GM12878 (cell line): ENCODE results near the gene AKAP5. TPM values are rescaled to one million over a fixed set of nuclear protein-coding genes. Genes with fewer than 3 reads are reported as not detected.

Source experiments
- ATAC-seq: fragments of 200-7000 bp; cut with Tn5 transposase; 3 replicates; pipeline ENCODE4 v1.9.1; 2020; ENCODE audit warnings: mild to moderate bottlenecking, moderate library complexity
- BruUV-seq: library from RNA; stranded (reverse); fragments of 400-500 nt; replicated peaks from 2 replicates; lab custom pipeline; 2021; lab: Mats Ljungman, UMichigan
- CTCF ChIA-PET: fragments of 300-600 bp; sonication (Branson Sonifier 250); formaldehyde crosslinking; extraction: SDS; loops from one replicate; lab custom pipeline; 2021; ENCODE audit warnings: inconsistent platforms; lab: Yijun Ruan, JAX
- POLR2A ChIA-PET: fragments of 350-600 bp; formaldehyde crosslinking; extraction: SDS; loops from one replicate; lab custom pipeline; 2021; ENCODE audit warnings: inconsistent platforms; lab: Charles Lee
- RAD21 ChIA-PET: fragments of 300-600 bp; sonication (Branson Sonifier 250); formaldehyde crosslinking; loops from one replicate; lab custom pipeline; 2023; ENCODE audit warnings: antibody characterized with exemption; ENCODE audit not compliant: unreplicated experiment; lab: Charles Lee
- SMC1A ChIA-PET: fragments of 300-600 bp; sonication (Branson Sonifier 250); formaldehyde crosslinking; loops from one replicate; lab custom pipeline; 2023; ENCODE audit not compliant: unreplicated experiment, uncharacterized antibody; lab: Charles Lee
- DNase-seq: peaks from one replicate; pipeline ENCODE4 v3.0.0-alpha.2; 2011; ENCODE audit warnings: low read depth, low spot score
- FAIRE-seq: peaks from 3 replicates; lab custom pipeline; 2011; peaks lifted over from hg19 to GRCh38; lab: Jason Lieb, UNC
- H2AFZ ChIP-seq: 2 replicates; pipeline ENCODE4 v1.6.0; 2011; ENCODE audit warnings: low read depth, low read length, control low read depth; ENCODE audit not compliant: control insufficient read depth
- H3K27ac ChIP-seq: 2 replicates; pipeline ENCODE4 v1.5.1; 2011; ENCODE audit warnings: control low read depth; ENCODE audit not compliant: control insufficient read depth, insufficient read depth
- H3K27me3 ChIP-seq, 2 experiments: replicated peaks in 1 of 2; 2 replicates each; pipeline versions ENCODE4 v1.6.0 to v1.6.1; 2011; ENCODE audit warnings: low read length in 1 of 2; ENCODE audit not compliant: control insufficient read depth in 2 of 2, insufficient read depth in 2 of 2
- H3K36me3 ChIP-seq, 2 experiments: 2 replicates each; pipeline ENCODE4 v1.5.1; 2011; ENCODE audit warnings: low read length in 1 of 2; ENCODE audit not compliant: control insufficient read depth in 2 of 2, insufficient read depth in 2 of 2
- H3K4me1 ChIP-seq: 2 replicates; pipeline ENCODE4 v1.6.1; 2011; ENCODE audit warnings: mild to moderate bottlenecking, low read length, moderate library complexity, mixed read lengths; ENCODE audit not compliant: control insufficient read depth, insufficient read depth
- H3K4me2 ChIP-seq: 2 replicates; pipeline ENCODE4 v1.6.0; 2011; ENCODE audit warnings: control low read depth; ENCODE audit not compliant: control insufficient read depth, insufficient read depth
- H3K4me3 ChIP-seq: fragments of 200-600 bp; sonication (generic); 2 replicates; pipeline ENCODE4 v1.5.1; 2016
- H3K79me2 ChIP-seq: 2 replicates; pipeline ENCODE4 v1.6.0; 2011; ENCODE audit warnings: low read length; ENCODE audit not compliant: control insufficient read depth, insufficient read depth
- H3K9ac ChIP-seq: 2 replicates; pipeline ENCODE4 v1.8.0; 2011; ENCODE audit warnings: low read length, control low read depth, mixed read lengths; ENCODE audit not compliant: control insufficient read depth, insufficient read depth
- H3K9me3 ChIP-seq: replicated peaks from 3 replicates; pipeline ENCODE4 v1.5.1; 2011; ENCODE audit warnings: mild to moderate bottlenecking, low read length; ENCODE audit not compliant: control insufficient read depth, insufficient read depth
- H4K20me1 ChIP-seq: 2 replicates; pipeline ENCODE4 v1.6.0; 2011; ENCODE audit not compliant: control insufficient read depth, insufficient read depth
- ASH2L ChIP-seq: fragments of 300-600, 200-600 bp; sonication (generic); IDR thresholded peaks from 2 replicates; pipeline ENCODE4 v1.6.1; 2017; ENCODE audit warnings: low read depth, mild to moderate bottlenecking, borderline replicate concordance
- CTCF ChIP-seq, 3 experiments: IDR thresholded peaks in 2 of 3; conservative IDR thresholded peaks in 1 of 3; 2 replicates each; pipeline ENCODE4 v1.5.1; 2011; ENCODE audit warnings: low read depth in 3 of 3, low read length in 3 of 3, mild to moderate bottlenecking in 3 of 3, control low read depth in 2 of 3, moderate library complexity in 2 of 3, inconsistent platforms in 1 of 3, mixed read lengths in 1 of 3; ENCODE audit not compliant: control insufficient read depth in 2 of 3, insufficient read depth in 1 of 3; ENCODE audit errors: extremely low read depth in 1 of 3
- E2F8 ChIP-seq: fragments of 450-650 bp; IDR thresholded peaks from 2 replicates; pipeline ENCODE4 v1.6.1; 2018; ENCODE audit warnings: mild to moderate bottlenecking, low read depth, moderate library complexity; ENCODE audit not compliant: partially characterized antibody
- EED ChIP-seq: sonication (generic); IDR thresholded peaks from 2 replicates; pipeline ENCODE4 v1.6.1; 2016; ENCODE audit warnings: antibody characterized with exemption, low read depth
- EP300 ChIP-seq, 2 experiments: fragments of 150-350 bp in 1 of 2; IDR thresholded peaks; 2 replicates each; pipeline ENCODE4 v1.6.1; 2011 to 2012; ENCODE audit warnings: low read depth in 2 of 2, low read length in 2 of 2, borderline replicate concordance in 1 of 2, improper control_type of control experiment in 1 of 2, inconsistent platforms in 1 of 2; ENCODE audit not compliant: control insufficient read depth in 1 of 2
- GABPA ChIP-seq: IDR thresholded peaks from 2 replicates; pipeline ENCODE4 v1.6.1; 2014; ENCODE audit warnings: antibody characterized with exemption, low read depth, mild to moderate bottlenecking, inconsistent platforms
- HCFC1 ChIP-seq: fragments of 150-350 bp; IDR thresholded peaks from 2 replicates; pipeline ENCODE4 v1.6.1; 2014; ENCODE audit warnings: low read length
- HDAC6 ChIP-seq: fragments of 200-600 bp; sonication (generic); IDR thresholded peaks from one replicate; pipeline ENCODE4 v1.8.0; 2017; ENCODE audit warnings: antibody characterized with exemption; ENCODE audit not compliant: unreplicated experiment
- HDGF ChIP-seq: fragments of 450-650 bp; IDR thresholded peaks from 2 replicates; pipeline ENCODE4 v1.6.1; 2016; ENCODE audit warnings: antibody characterized with exemption
- LARP7 ChIP-seq: fragments of 450-650 bp; IDR thresholded peaks from 2 replicates; pipeline ENCODE4 v1.6.1; 2017; ENCODE audit warnings: mild to moderate bottlenecking
- MEF2B ChIP-seq: fragments of 450-650 bp; IDR thresholded peaks from 2 replicates; pipeline ENCODE4 v1.6.1; 2018; ENCODE audit warnings: mild to moderate bottlenecking, moderate library complexity; ENCODE audit not compliant: partially characterized antibody, poor library complexity, severe bottlenecking
- MXI1 ChIP-seq: fragments of 150-350 bp; IDR thresholded peaks from 2 replicates; pipeline ENCODE4 v1.6.1; 2011; ENCODE audit warnings: low read depth, mild to moderate bottlenecking, inconsistent platforms, low read length, improper control_type of control experiment
- RB1 ChIP-seq: fragments of 450-650 bp; formaldehyde crosslinking; IDR thresholded peaks from 2 replicates; pipeline ENCODE4 v1.6.1; 2017; ENCODE audit warnings: mild to moderate bottlenecking, borderline replicate concordance
- RBBP5 ChIP-seq: fragments of 200-600 bp; sonication (generic); conservative IDR thresholded peaks from 2 replicates; pipeline ENCODE4 v1.6.1; 2016
- SUZ12 ChIP-seq: fragments of 200-600 bp; sonication (generic); IDR thresholded peaks from one replicate; pipeline ENCODE4 v1.6.1; 2018; ENCODE audit warnings: antibody characterized with exemption, mild to moderate bottlenecking; ENCODE audit not compliant: unreplicated experiment
- WGBS: methylation state at CpG from one replicate; pipeline ENCODE4 v1.1.6; 2016; ENCODE audit warnings: low lambda C conversion rate; ENCODE audit not compliant: insufficient replicate concordance, insufficient coverage; ENCODE audit errors: missing lambda C conversion rate; 5-methylcytosine and 5-hydroxymethylcytosine counted together
- in situ Hi-C: fragments of 300-500 bp; cut with MboI; formaldehyde crosslinking; loops from 9 replicates; pipeline ENCODE4 v1.14.3; 2018; ENCODE audit warnings: mixed read lengths
- intact Hi-C: fragments of 100-400 bp; cut with micrococcal nuclease; formaldehyde crosslinking; loops from one replicate; pipeline ENCODE4 v1.14.2; 2022; ENCODE audit not compliant: unreplicated experiment
- polyA plus RNA-seq, 11 experiments: library from polyadenylated mRNA; depleted of rRNA in 4 of 11; unstranded in 6 of 11; stranded (reverse) in 5 of 11; fragments of >200 nt; fragmentation: Nextera tagmentation in 4 of 11; fragmentation: Illumina TruSeq in 1 of 11; extraction: Ambion mirVana in 4 of 11; extraction: Trizol in 1 of 11; gene quantifications; 1 replicate in 1 of 11; 2 replicates in 10 of 11; pipeline versions ENCODE4 v1.2.1 to v1.2.3, GENCODE V29; 2011 to 2016; ENCODE audit warnings: inconsistent platforms in 2 of 11, missing spikeins in 2 of 11, low read depth in 1 of 11
- total RNA-seq, 4 experiments: library from RNA; depleted of rRNA in 3 of 4; stranded (reverse); fragments of >200 nt in 3 of 4; fragmentation: Illumina TruSeq in 1 of 4; extraction: Trizol in 1 of 4; gene quantifications; 2 replicates each; pipeline versions ENCODE4 v1.2.1 to v1.2.3, GENCODE V29; 2013 to 2021

AKAP5 gene
- total and polyA plus RNA-seq, 10 of the 15 experiments (the other 5 are each of a cell fraction or from before 2014, with no cell fraction given): 0.45 to 5.1 (median 1.7) TPM

GRCh38 chr14:64444984-64445845, 20.1 kb upstream of the AKAP5 start:
- RAD21 ChIA-PET: interaction anchor here (0.6 to 2.4 kb wide), 22 partner anchors 10 to 101 kb away, joined by 3 to 15 read pairs (median 4); partner anchors contain the start of genes AKAP5, MTHFD1 and ZBTB1
- FAIRE-seq: peak; percentile 82
- 11% methylated on average over 7 of the region's 7 CpGs for WGBS
- CTCF ChIA-PET: interaction anchor here (0.9 to 7.9 kb wide), 20 partner anchors 9 to 191 kb away, joined by 3 to 60 read pairs (median 5); partner anchors contain the start of genes AKAP5, ESR2 and MTHFD1
- Histone ChIP-seq H3K9ac (peak overlapping the region; percentile 80), H3K4me2 (peak overlapping the region; percentile 62), H3K4me1 (peaks cover 22% of the 10 kb centered on the region), H3K79me2 (no peaks in the 10 kb centered on the region; the same call in 1 of the 2 replicates), H2AFZ (peak overlapping the region; percentile 54), H3K9me3 (no peaks in the 10 kb centered on the region), H3K27ac (peak overlapping the region; percentile 97), H4K20me1 (no peaks in the 10 kb centered on the region), H3K36me3 (peaks cover 24 to 33% of the 10 kb centered on the region in 2 experiments), H3K27me3 (no peaks in the 10 kb centered on the region), H3K4me3 (no peak overlapping the region)
- POLR2A ChIA-PET: interaction anchor here (0.6 to 3.6 kb wide), 22 partner anchors 9 to 130 kb away, joined by 3 to 20 read pairs (median 4); partner anchors contain the start of genes AKAP5, MTHFD1 and ZBTB1
- in situ Hi-C loops (no loop called here), intact Hi-C loops (loop anchor here (2.0 kb wide), 3 partner anchors 18 to 64 kb away; partner anchors contain the start of gene MTHFD1)
- peak; percentile 84 for DNase-seq
- peak; percentile 99 for ATAC-seq
- SMC1A ChIA-PET: interaction anchor here (0.8 to 8.2 kb wide), 22 partner anchors 9 to 576 kb away, joined by 3 to 95 read pairs (median 6); partner anchors contain the start of genes AKAP5 and MTHFD1
- TSS peak; percentile 96 for BruUV-seq
- TF ChIP-seq SUZ12: no peak
- no peak for TF ChIP-seq GABPA
- no peak for TF ChIP-seq LARP7
- TF ChIP-seq MXI1: no peak
- TF ChIP-seq CTCF (IDR thresholded peaks at IDR 0.05 in 2 of 3, conservative IDR thresholded peaks at IDR 0.05 in 1 of 3; ENCODE audit: control insufficient read depth in 2 of 3, extremely low read depth in 1 of 3, insufficient read depth in 1 of 3, low read depth in 3 of 3, low read length in 3 of 3): peak in 2 of 3 experiments; percentile 15 to 20; a peak in 1 of 6 replicates
- no peak for TF ChIP-seq HDAC6
- TF ChIP-seq RB1: no peak
- no peak for TF ChIP-seq E2F8
- no peak for TF ChIP-seq HDGF
- TF ChIP-seq EED: no peak
- no peak for TF ChIP-seq HCFC1
- TF ChIP-seq ASH2L: 0 out of 2 replicates have a peak, but pooled peaks have one; percentile 73
- peak; percentile 75 to 77; a peak in 2 of 4 replicates for TF ChIP-seq EP300 (IDR thresholded peaks at IDR 0.05; ENCODE audit: borderline replicate concordance in 1 of 2, control insufficient read depth in 1 of 2, low read depth in 2 of 2, low read length in 2 of 2)
- no peak for TF ChIP-seq RBBP5
- peak; percentile 45 for TF ChIP-seq MEF2B
